ENCODE results near the gene HIVEP3.

Gene HIVEP3

GRCh38 chr1:41682149-41682548 is 236.6 kb downstream of the HIVEP3 start:
- no peak overlapping the region for H3K4me2 ChIP-seq (ENCODE audit: low read length)

GRCh38 chr1:41681331-41682098 is 237.2 kb downstream of the HIVEP3 start:
- H3K9me3 ChIP-seq (ENCODE audit: low read length): no peaks in the 10 kb centered on the region
- no peaks in the 10 kb centered on the region for H3K79me2 ChIP-seq (ENCODE audit: insufficient read depth, low read length)
- H4K20me1 ChIP-seq (ENCODE audit: insufficient read depth, low read length): no peaks in the 10 kb centered on the region
- no peak overlapping the region for H3K27ac ChIP-seq (ENCODE audit: low read depth, low read length, poor library complexity, severe bottlenecking)
- no peaks in the 10 kb centered on the region for H3K27me3 ChIP-seq (ENCODE audit: insufficient read depth, low read length)
- H3K9ac ChIP-seq (ENCODE audit: low read length): no peak overlapping the region
- no peak overlapping the region for H3K4me3 ChIP-seq (ENCODE audit: low read depth, low read length, poor library complexity, severe bottlenecking)
- H3K36me3 ChIP-seq (ENCODE audit: insufficient read depth, low read length): no peaks in the 10 kb centered on the region
- no peaks in the 10 kb centered on the region for H3K9me2 ChIP-seq (ENCODE audit: low read depth, low read length)
- H3K4me1 ChIP-seq (ENCODE audit: insufficient read depth, low read length, severe bottlenecking): peaks cover 23% of the 10 kb centered on the region
- no peak overlapping the region for H2AFZ ChIP-seq (ENCODE audit: low read length)
- no peak overlapping the region for H3K4me2 ChIP-seq (ENCODE audit: low read length)
- H3F3A ChIP-seq (ENCODE audit: insufficient read depth, low read length): no peaks in the 10 kb centered on the region
- no peak for TF ChIP-seq EZH2 (IDR thresholded peaks at IDR 0.05; ENCODE audit: borderline replicate concordance, low read length)
- TF ChIP-seq, protein P1, sequence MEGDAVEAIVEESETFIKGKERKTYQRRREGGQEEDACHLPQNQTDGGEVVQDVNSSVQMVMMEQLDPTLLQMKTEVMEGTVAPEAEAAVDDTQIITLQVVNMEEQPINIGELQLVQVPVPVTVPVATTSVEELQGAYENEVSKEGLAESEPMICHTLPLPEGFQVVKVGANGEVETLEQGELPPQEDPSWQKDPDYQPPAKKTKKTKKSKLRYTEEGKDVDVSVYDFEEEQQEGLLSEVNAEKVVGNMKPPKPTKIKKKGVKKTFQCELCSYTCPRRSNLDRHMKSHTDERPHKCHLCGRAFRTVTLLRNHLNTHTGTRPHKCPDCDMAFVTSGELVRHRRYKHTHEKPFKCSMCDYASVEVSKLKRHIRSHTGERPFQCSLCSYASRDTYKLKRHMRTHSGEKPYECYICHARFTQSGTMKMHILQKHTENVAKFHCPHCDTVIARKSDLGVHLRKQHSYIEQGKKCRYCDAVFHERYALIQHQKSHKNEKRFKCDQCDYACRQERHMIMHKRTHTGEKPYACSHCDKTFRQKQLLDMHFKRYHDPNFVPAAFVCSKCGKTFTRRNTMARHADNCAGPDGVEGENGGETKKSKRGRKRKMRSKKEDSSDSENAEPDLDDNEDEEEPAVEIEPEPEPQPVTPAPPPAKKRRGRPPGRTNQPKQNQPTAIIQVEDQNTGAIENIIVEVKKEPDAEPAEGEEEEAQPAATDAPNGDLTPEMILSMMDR (IDR thresholded peaks at IDR 0.05; ENCODE audit: low read length): no peak

More at GRCh38 chr1:41682149-41682548, 236.6 kb downstream of the HIVEP3 start:
- Histone ChIP-seq H3K27ac (ENCODE audit: low read depth, low read length, poor library complexity, severe bottlenecking) (no peak overlapping the region), H2AFZ (ENCODE audit: low read length) (no peak overlapping the region), H4K20me1 (ENCODE audit: insufficient read depth, low read length) (no peaks in the 10 kb centered on the region), H3F3A (ENCODE audit: insufficient read depth, low read length) (no peaks in the 10 kb centered on the region), H3K36me3 (ENCODE audit: insufficient read depth, low read length) (no peaks in the 10 kb centered on the region; the same call in 1 of the 2 replicates), H3K9me2 (ENCODE audit: low read depth, low read length) (no peaks in the 10 kb centered on the region), H3K79me2 (ENCODE audit: insufficient read depth, low read length) (no peaks in the 10 kb centered on the region), H3K9ac (ENCODE audit: low read length) (no peak overlapping the region), H3K27me3 (ENCODE audit: insufficient read depth, low read length) (no peaks in the 10 kb centered on the region), H3K4me3 (ENCODE audit: low read depth, low read length, poor library complexity, severe bottlenecking) (no peak overlapping the region), H3K9me3 (ENCODE audit: low read length) (no peaks in the 10 kb centered on the region), H3K4me1 (ENCODE audit: insufficient read depth, low read length, severe bottlenecking) (peaks cover 23% of the 10 kb centered on the region)
- TF ChIP-seq EZH2 (IDR thresholded peaks at IDR 0.05; ENCODE audit: borderline replicate concordance, low read length): no peak
- TF ChIP-seq, protein P1 (IDR thresholded peaks at IDR 0.05; ENCODE audit: low read length): no peak

DNA sequence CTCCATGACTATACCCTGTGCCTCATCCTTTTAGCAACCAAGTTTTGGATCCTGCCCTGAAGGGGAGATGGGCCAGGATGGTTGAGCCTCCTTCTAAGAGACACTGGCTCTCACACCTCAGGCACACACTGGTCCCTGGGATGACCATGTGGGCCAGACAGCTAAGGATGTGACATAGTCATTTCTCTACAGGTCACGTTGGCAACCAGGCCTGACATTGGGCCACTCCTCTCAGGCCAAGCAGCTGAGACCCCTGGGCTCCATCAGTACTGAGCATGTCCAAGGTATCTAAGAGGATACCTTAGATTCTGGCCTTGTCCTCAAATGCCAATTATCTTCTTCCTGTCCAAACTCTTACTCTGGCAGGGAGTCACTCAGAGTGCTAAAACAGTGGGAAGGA is 238.7 kb downstream of the HIVEP3 start:
- no peaks in the 10 kb centered on the region for H3K27me3 ChIP-seq (ENCODE audit: insufficient read depth, low read length)
- H4K20me1 ChIP-seq (ENCODE audit: insufficient read depth, low read length): no peaks in the 10 kb centered on the region
- H3K9me3 ChIP-seq (ENCODE audit: low read length): no peaks in the 10 kb centered on the region
- no peak overlapping the region for H3K27ac ChIP-seq (ENCODE audit: low read depth, low read length, poor library complexity, severe bottlenecking)
- no peak overlapping the region for H3K4me3 ChIP-seq (ENCODE audit: low read depth, low read length, poor library complexity, severe bottlenecking)
- TF ChIP-seq EZH2 (IDR thresholded peaks at IDR 0.05; ENCODE audit: borderline replicate concordance, low read length): no peak
- TF ChIP-seq, protein P1 (IDR thresholded peaks at IDR 0.05; ENCODE audit: low read length): no peak
- no peaks in the 10 kb centered on the region for H3F3A ChIP-seq (ENCODE audit: insufficient read depth, low read length)
- H3K9me2 ChIP-seq (ENCODE audit: low read depth, low read length): no peaks in the 10 kb centered on the region
- H3K4me2 ChIP-seq (ENCODE audit: low read length): no peak overlapping the region
- no peaks in the 10 kb centered on the region for H3K36me3 ChIP-seq (ENCODE audit: insufficient read depth, low read length)
- peaks cover 23% of the 10 kb centered on the region for H3K4me1 ChIP-seq (ENCODE audit: insufficient read depth, low read length, severe bottlenecking)
- H2AFZ ChIP-seq (ENCODE audit: low read length): no peak overlapping the region
- H3K79me2 ChIP-seq (ENCODE audit: insufficient read depth, low read length): no peaks in the 10 kb centered on the region
- H3K9ac ChIP-seq (ENCODE audit: low read length): no peak overlapping the region

All from OCI-LY1 (cell line).